Astrocyte (in vitro differentiated cells and primary cell): Measurements from ENCODE around the gene CAPSL. TPM values are rescaled to one million over a fixed set of nuclear protein-coding genes. Genes with fewer than 3 reads are reported as not detected.
A peak's percentile ranks its signal among the peaks of the same experiment; 100 is the strongest.

Source experiments
- DNase-seq: peaks from one replicate; pipeline ENCODE4 v3.0.0-alpha.2; 2010; ENCODE audit warnings: low read depth
- FAIRE-seq: peaks from 2 replicates; lab custom pipeline; 2011; peaks lifted over from hg19 to GRCh38; lab: Jason Lieb, UNC
- H2AFZ ChIP-seq: 2 replicates; pipeline ENCODE4 v1.6.0; 2012; ENCODE audit warnings: low read depth, low read length, inconsistent platforms
- H3K27ac ChIP-seq: 2 replicates; pipeline ENCODE4 v1.5.1; 2011; ENCODE audit warnings: low read depth, low read length, inconsistent platforms
- H3K27me3 ChIP-seq: 2 replicates; pipeline ENCODE4 v1.6.0; 2011; ENCODE audit warnings: low read length, inconsistent platforms; ENCODE audit not compliant: insufficient read depth
- H3K36me3 ChIP-seq: 2 replicates; pipeline ENCODE4 v1.5.1; 2011; ENCODE audit warnings: low read length, inconsistent platforms; ENCODE audit not compliant: insufficient read depth
- H3K4me1 ChIP-seq: 2 replicates; pipeline ENCODE4 v1.5.1; 2011; ENCODE audit warnings: low read length, inconsistent platforms; ENCODE audit not compliant: insufficient read depth
- H3K4me2 ChIP-seq: 2 replicates; pipeline ENCODE4 v1.6.0; 2012; ENCODE audit warnings: low read length, inconsistent platforms
- H3K4me3 ChIP-seq: 2 replicates; pipeline ENCODE4 v1.5.1; 2011; ENCODE audit warnings: low read depth, mild to moderate bottlenecking, low read length, inconsistent platforms; ENCODE audit not compliant: insufficient read depth
- H3K79me2 ChIP-seq: 2 replicates; pipeline ENCODE4 v1.6.0; 2012; ENCODE audit warnings: mild to moderate bottlenecking, low read length, inconsistent platforms; ENCODE audit not compliant: insufficient read depth
- H3K9ac ChIP-seq: 2 replicates; pipeline ENCODE4 v1.6.0; 2012; ENCODE audit warnings: mild to moderate bottlenecking, low read length, inconsistent platforms
- H3K9me3 ChIP-seq: 2 replicates; pipeline ENCODE4 v1.5.1; 2012; ENCODE audit warnings: low read depth, mild to moderate bottlenecking, low read length, inconsistent platforms; ENCODE audit not compliant: insufficient read depth
- H4K20me1 ChIP-seq: 2 replicates; pipeline ENCODE4 v1.6.0; 2012; ENCODE audit warnings: low read length, inconsistent platforms; ENCODE audit not compliant: insufficient read depth
- H3K27ac Mint-ChIP-seq: one replicate; pipeline ENCODE4 v1.8.0; 2021; ENCODE audit warnings: mild to moderate bottlenecking, mixed read lengths; ENCODE audit not compliant: unreplicated experiment
- H3K27me3 Mint-ChIP-seq: one replicate; pipeline ENCODE4 v1.8.0; 2021; ENCODE audit warnings: low read depth, mixed read lengths; ENCODE audit not compliant: unreplicated experiment
- H3K36me3 Mint-ChIP-seq: one replicate; pipeline ENCODE4 v1.8.0; 2021; ENCODE audit warnings: low read depth, mixed read lengths; ENCODE audit not compliant: unreplicated experiment
- H3K4me1 Mint-ChIP-seq: one replicate; pipeline ENCODE4 v1.8.0; 2021; ENCODE audit warnings: low read depth, mixed read lengths; ENCODE audit not compliant: unreplicated experiment
- H3K4me3 Mint-ChIP-seq: one replicate; pipeline ENCODE4 v1.8.0; 2021; ENCODE audit warnings: mild to moderate bottlenecking, moderate library complexity, mixed read lengths; ENCODE audit not compliant: unreplicated experiment
- H3K9me3 Mint-ChIP-seq: one replicate; pipeline ENCODE4 v1.8.0; 2021; ENCODE audit warnings: mild to moderate bottlenecking, mixed read lengths; ENCODE audit not compliant: unreplicated experiment
- CTCF ChIP-seq: IDR thresholded peaks from 2 replicates; pipeline ENCODE4 v1.5.1; 2011; ENCODE audit warnings: low read depth, mild to moderate bottlenecking, inconsistent platforms, low read length, moderate library complexity; ENCODE audit not compliant: insufficient read depth
- EZH2 ChIP-seq: IDR thresholded peaks from 2 replicates; pipeline ENCODE4 v1.6.1; 2012; ENCODE audit warnings: mild to moderate bottlenecking, low read length, inconsistent platforms; ENCODE audit not compliant: insufficient read depth
- total RNA-seq: library from RNA; stranded (reverse); gene quantifications from 2 replicates; pipeline ENCODE4 v1.2.1, GENCODE V29; 2021

The CAPSL gene
- total RNA-seq, 1 donor from 2014 or later: not detected

- Histone ChIP-seq H3K27ac (no peak overlapping the region), H3K9me3 (no peaks in the 10 kb centered on the region), H3K4me2 (no peak overlapping the region), H3K4me3 (no peak overlapping the region), H3K4me1 (peaks cover 10% of the 10 kb centered on the region), H3K27me3 (no peaks in the 10 kb centered on the region), H3K79me2 (no peaks in the 10 kb centered on the region), H3K9ac (no peak overlapping the region), H2AFZ (no peak overlapping the region), H4K20me1 (no peaks in the 10 kb centered on the region), H3K36me3 (no peaks in the 10 kb centered on the region)
- Mint-ChIP-seq H3K27ac (no peak overlapping the region), H3K9me3 (no peaks in the 10 kb centered on the region), H3K27me3 (no peaks in the 10 kb centered on the region), H3K4me3 (no peak overlapping the region), H3K36me3 (peaks cover 4% of the 10 kb centered on the region), H3K4me1 (peaks cover 46% of the 10 kb centered on the region)
- DNase-seq (no peak), FAIRE-seq (no peak)
- TF ChIP-seq CTCF: no peak
- no peak for TF ChIP-seq EZH2
Observed at GRCh38 chr5:35879096-35879495, 59.3 kb downstream of the CAPSL start.

GRCh38 chr5:35878079-35878478 is 60.3 kb downstream of the CAPSL start:
- Histone ChIP-seq H2AFZ (no peak overlapping the region), H3K9ac (no peak overlapping the region), H4K20me1 (no peaks in the 10 kb centered on the region), H3K36me3 (no peaks in the 10 kb centered on the region), H3K9me3 (no peaks in the 10 kb centered on the region), H3K4me1 (peaks cover 2% of the 10 kb centered on the region), H3K4me3 (no peak overlapping the region), H3K79me2 (no peaks in the 10 kb centered on the region), H3K27me3 (no peaks in the 10 kb centered on the region), H3K27ac (no peak overlapping the region), H3K4me2 (no peak overlapping the region)
- FAIRE-seq (no peak), DNase-seq (no peak)
- Mint-ChIP-seq H3K27ac (peak overlapping the region; percentile 56), H3K4me3 (no peak overlapping the region), H3K27me3 (no peaks in the 10 kb centered on the region), H3K4me1 (peaks cover 35% of the 10 kb centered on the region), H3K36me3 (peaks cover 6% of the 10 kb centered on the region), H3K9me3 (no peaks in the 10 kb centered on the region)
- TF ChIP-seq EZH2 (no peak), CTCF (no peak)

GRCh38 chr5:35877655-35878054 is 60.8 kb downstream of the CAPSL start:
- Mint-ChIP-seq H3K27me3 (no peaks in the 10 kb centered on the region), H3K27ac (peak overlapping the region; percentile 56), H3K9me3 (no peaks in the 10 kb centered on the region), H3K4me3 (no peak overlapping the region), H3K36me3 (peaks cover 6% of the 10 kb centered on the region), H3K4me1 (peaks cover 33% of the 10 kb centered on the region)
- DNase-seq (peak; percentile 67), FAIRE-seq (no peak)
- Histone ChIP-seq H3K27me3 (no peaks in the 10 kb centered on the region), H3K27ac (peak overlapping the region; percentile 4), H4K20me1 (no peaks in the 10 kb centered on the region), H3K4me2 (peak overlapping the region; percentile 4), H2AFZ (no peak overlapping the region), H3K36me3 (no peaks in the 10 kb centered on the region), H3K9ac (no peak overlapping the region), H3K79me2 (no peaks in the 10 kb centered on the region), H3K4me3 (no peak overlapping the region), H3K9me3 (no peaks in the 10 kb centered on the region), H3K4me1 (peaks cover 2% of the 10 kb centered on the region)
- TF ChIP-seq CTCF (no peak), EZH2 (no peak)
